ENCODE measurements around the gene IL18RAP. TPM values are rescaled to one million over a fixed set of nuclear protein-coding genes. Genes with fewer than 3 reads are reported as not detected.

Gene IL18RAP
- total and polyA plus RNA-seq, 2 donors (not counting 3 experiments of a cell fraction or from before 2014, with no cell fraction given), result 0.03 TPM; not detected in 1

GRCh38 chr2:102420290-102420689 lies 2.7 kb upstream of the IL18RAP start:
- TF ChIP-seq POLR2AphosphoS5 (IDR thresholded peaks at IDR 0.05; ENCODE audit: insufficient read depth, low read depth, low read length), result no peak
- no peak for TF ChIP-seq CTCF (IDR thresholded peaks at IDR 0.05; ENCODE audit: extremely low read depth in 1 of 2, insufficient read depth in 1 of 2, low read depth in 1 of 2, low read length in 2 of 2)
- H3K79me2 ChIP-seq (ENCODE audit: control insufficient read depth, insufficient read depth, low read length), result no peaks in the 10 kb centered on the region
- CTCF ChIA-PET, result no interaction called here
- DNase-seq (ENCODE audit: low read depth, low spot score) (no peak), FAIRE-seq (no peak)
- H3K4me1 ChIP-seq (ENCODE audit: control insufficient read depth, extremely low read depth, insufficient read depth, low read length), result no peaks in the 10 kb centered on the region
- H3K4me3 ChIP-seq (replicated peaks in 1 of 3; ENCODE audit: insufficient read depth in 1 of 3, low read depth in 1 of 3, low read length in 3 of 3), result no peak overlapping the region
- no peak overlapping the region for H3K4me2 ChIP-seq (ENCODE audit: insufficient read depth, low read length)
- H3K9ac ChIP-seq (replicated peaks; ENCODE audit: extremely low read depth, insufficient read depth, low read length), result no peak overlapping the region
- intact Hi-C loops (cut with micrococcal nuclease) (no loop called here), dilution Hi-C loops (cut with MboI; ENCODE audit: extremely low pct_ligation_motif_present, low sequenced_read_pairs) (no loop called here)
- H3K27ac ChIP-seq (ENCODE audit: insufficient read depth, low read depth, low read length), result no peak overlapping the region
- no peaks in the 10 kb centered on the region for H4K20me1 ChIP-seq (replicated peaks; ENCODE audit: control insufficient read depth, extremely low read depth, insufficient read depth, low read length)
- no peak overlapping the region for H2AFZ ChIP-seq (ENCODE audit: low read depth, low read length)
- H3K27me3 ChIP-seq (ENCODE audit: control insufficient read depth in 2 of 2, insufficient read depth in 2 of 2, low read length in 2 of 2), result peaks cover 2 to 7% of the 10 kb centered on the region in 2 experiments
- H3K36me3 ChIP-seq (ENCODE audit: control insufficient read depth in 2 of 2, extremely low read depth in 1 of 2, insufficient read depth in 2 of 2, low read length in 2 of 2), result no peaks in the 10 kb centered on the region
- H3K9me3 ChIP-seq (replicated peaks; ENCODE audit: control insufficient read depth, insufficient read depth, low read length), result no peaks in the 10 kb centered on the region
- no TSS peak for BruUV-seq (replicated peaks)
- H3K9me1 ChIP-seq (replicated peaks; ENCODE audit: control insufficient read depth, extremely low read depth, insufficient read depth, low read length), result no peaks in the 10 kb centered on the region
- POLR2A ChIA-PET, result no interaction called here

GRCh38 chr2:102421890-102422759 lies 835 bp upstream of the IL18RAP start:
- H3K4me2 ChIP-seq (ENCODE audit: insufficient read depth, low read length), result no peak overlapping the region
- H4K20me1 ChIP-seq (replicated peaks; ENCODE audit: control insufficient read depth, extremely low read depth, insufficient read depth, low read length), result no peaks in the 10 kb centered on the region
- H3K9ac ChIP-seq (replicated peaks; ENCODE audit: extremely low read depth, insufficient read depth, low read length), result no peak overlapping the region
- H2AFZ ChIP-seq (ENCODE audit: low read depth, low read length), result no peak overlapping the region
- no peaks in the 10 kb centered on the region for H3K9me3 ChIP-seq (replicated peaks; ENCODE audit: control insufficient read depth, insufficient read depth, low read length)
- intact Hi-C loops (cut with micrococcal nuclease), result no loop called here
- no peak overlapping the region for H3K27ac ChIP-seq (ENCODE audit: insufficient read depth, low read depth, low read length)
- no TSS peak for BruUV-seq (replicated peaks)
- no peak overlapping the region for H3K4me3 ChIP-seq (replicated peaks in 1 of 3; ENCODE audit: insufficient read depth in 1 of 3, low read depth in 1 of 3, low read length in 3 of 3)
- dilution Hi-C loops (cut with MboI; ENCODE audit: extremely low pct_ligation_motif_present, low sequenced_read_pairs), result no loop called here
- H3K9me1 ChIP-seq (replicated peaks; ENCODE audit: control insufficient read depth, extremely low read depth, insufficient read depth, low read length), result no peaks in the 10 kb centered on the region
- no peaks in the 10 kb centered on the region for H3K4me1 ChIP-seq (ENCODE audit: control insufficient read depth, extremely low read depth, insufficient read depth, low read length)
- no peak for DNase-seq (ENCODE audit: low read depth, low spot score)
- H3K79me2 ChIP-seq (ENCODE audit: control insufficient read depth, insufficient read depth, low read length), result no peaks in the 10 kb centered on the region
- no peaks in the 10 kb centered on the region for H3K36me3 ChIP-seq (ENCODE audit: control insufficient read depth in 2 of 2, extremely low read depth in 1 of 2, insufficient read depth in 2 of 2, low read length in 2 of 2)
- peaks cover 2 to 11% of the 10 kb centered on the region in 2 experiments for H3K27me3 ChIP-seq (ENCODE audit: control insufficient read depth in 2 of 2, insufficient read depth in 2 of 2, low read length in 2 of 2)
- no peak for FAIRE-seq
- POLR2A ChIA-PET, result no interaction called here
- TF ChIP-seq MAX (IDR thresholded peaks at IDR 0.05; ENCODE audit: insufficient read depth, insufficient read length) (no peak), CTCF (IDR thresholded peaks at IDR 0.05; ENCODE audit: extremely low read depth in 1 of 2, insufficient read depth in 1 of 2, low read depth in 1 of 2, low read length in 2 of 2) (no peak), POLR2AphosphoS5 (IDR thresholded peaks at IDR 0.05; ENCODE audit: insufficient read depth, low read depth, low read length) (no peak), GATA2 (IDR thresholded peaks at IDR 0.05; ENCODE audit: insufficient read depth, insufficient read length, low read depth, low read length) (no peak), FOS (IDR thresholded peaks at IDR 0.05; ENCODE audit: borderline replicate concordance, insufficient read depth, low read length) (no peak), JUN (IDR thresholded peaks at IDR 0.05; ENCODE audit: borderline replicate concordance, insufficient read depth, insufficient read length, low read depth) (no peak), MYC (IDR thresholded peaks at IDR 0.05; ENCODE audit: low read depth, low read length) (no peak), POLR2A (IDR thresholded peaks at IDR 0.05; ENCODE audit: low read depth, low read length) (no peak)
- CTCF ChIA-PET, result interaction anchor here (3.1 kb wide), 1 partner anchor 20 kb away, joined by 9 read pairs; no protein-coding TSS in a partner anchor

Data from endothelial cell of umbilical vein (primary cell).